H1 (cell line): Measurements from ENCODE around the gene TIMMDC1. TPM values are rescaled to one million over a fixed set of nuclear protein-coding genes. Genes with fewer than 3 reads are reported as not detected.

ENCODE experiments used
- CTCF ChIA-PET: fragments of 300-600 bp; sonication (Branson Sonifier 250); formaldehyde crosslinking; loops from one replicate; lab custom pipeline; 2021; ENCODE audit not compliant: partially characterized antibody; lab: Charles Lee
- POLR2A ChIA-PET: fragments of 300-600 bp; sonication (Branson Sonifier 250); formaldehyde crosslinking; loops from one replicate; lab custom pipeline; 2021; ENCODE audit warnings: inconsistent platforms; ENCODE audit not compliant: partially characterized antibody; lab: Charles Lee
- DNase-seq, 2 experiments: peaks; one replicate each; pipeline versions ENCODE4 v3.0.0 to v3.0.0-alpha.2; 2010 to 2022; ENCODE audit warnings: low spot score in 2 of 2, low read depth in 1 of 2, mixed read lengths in 1 of 2
- FAIRE-seq: peaks from 2 replicates; lab custom pipeline; 2011; peaks lifted over from hg19 to GRCh38; lab: Jason Lieb, UNC
- H2AFZ ChIP-seq: 2 replicates; pipeline ENCODE4 v1.8.1; 2012; ENCODE audit warnings: low read length, inconsistent platforms
- H2AK5ac ChIP-seq: 2 replicates; pipeline ENCODE4 v1.6.1; 2013; ENCODE audit warnings: low read depth, low read length
- H2BK120ac ChIP-seq: replicated peaks from 2 replicates; pipeline ENCODE3; 2013; ENCODE audit warnings: low read depth, low read length, inconsistent platforms
- H2BK12ac ChIP-seq: 2 replicates; pipeline ENCODE4 v1.6.1; 2013; ENCODE audit warnings: low read depth, low read length
- H2BK15ac ChIP-seq: 2 replicates; pipeline ENCODE4 v1.6.1; 2013; ENCODE audit warnings: low read length
- H2BK20ac ChIP-seq: 2 replicates; pipeline ENCODE4 v1.6.1; 2013; ENCODE audit warnings: low read length
- H2BK5ac ChIP-seq: 2 replicates; pipeline ENCODE4 v1.6.1; 2013; ENCODE audit warnings: low read depth, low read length
- H3K14ac ChIP-seq: 2 replicates; pipeline ENCODE4 v1.6.1; 2013; ENCODE audit warnings: inconsistent platforms; ENCODE audit not compliant: insufficient read length
- H3K18ac ChIP-seq: 2 replicates; pipeline ENCODE4 v1.6.1; 2013; ENCODE audit warnings: low read length; ENCODE audit errors: extremely low read depth
- H3K23ac ChIP-seq: 2 replicates; pipeline ENCODE4 v1.6.1; 2013; ENCODE audit warnings: inconsistent platforms; ENCODE audit not compliant: insufficient read length
- H3K23me2 ChIP-seq: 2 replicates; pipeline ENCODE4 v1.6.1; 2013; ENCODE audit warnings: low read depth, low read length
- H3K27ac ChIP-seq: 2 replicates; pipeline ENCODE4 v1.6.1; 2011; ENCODE audit warnings: low read depth, low read length, inconsistent platforms
- H3K27me3 ChIP-seq, 4 experiments: replicated peaks in 1 of 4; 1 replicate in 1 of 4; 2 replicates in 3 of 4; pipeline versions ENCODE4 v1.6.1 to v1.8.1; 2011 to 2013; ENCODE audit warnings: low read length in 3 of 4, mild to moderate bottlenecking in 3 of 4, inconsistent platforms in 2 of 4, mixed read lengths in 2 of 4, moderate library complexity in 1 of 4; ENCODE audit not compliant: control insufficient read depth in 3 of 4, insufficient read depth in 3 of 4; ENCODE audit errors: extremely low read depth in 1 of 4
- H3K36me3 ChIP-seq, 4 experiments: 2 replicates each; pipeline versions ENCODE4 v1.6.1 to v1.8.1; 2011 to 2013; ENCODE audit warnings: mild to moderate bottlenecking in 4 of 4, low read length in 3 of 4, moderate library complexity in 2 of 4, control low read depth in 1 of 4, inconsistent platforms in 1 of 4; ENCODE audit not compliant: insufficient read depth in 4 of 4, control insufficient read depth in 2 of 4
- H3K4ac ChIP-seq: replicated peaks from 2 replicates; pipeline ENCODE3; 2013; ENCODE audit warnings: low read length, low read depth, mixed read lengths, inconsistent platforms; ENCODE audit not compliant: insufficient read length
- H3K4me1 ChIP-seq, 4 experiments: replicated peaks in 1 of 4; 1 replicate in 1 of 4; 2 replicates in 3 of 4; pipeline versions ENCODE4 v1.6.1 to v1.8.1; 2011 to 2013; ENCODE audit warnings: low read length in 3 of 4, inconsistent platforms in 2 of 4, mixed read lengths in 1 of 4; ENCODE audit not compliant: insufficient read depth in 4 of 4, control insufficient read depth in 3 of 4
- H3K4me2 ChIP-seq, 2 experiments: 2 replicates each; pipeline versions ENCODE4 v1.6.1 to v1.8.1; 2011 to 2013; ENCODE audit warnings: low read depth in 2 of 2, low read length in 2 of 2, control low read depth in 1 of 2, inconsistent platforms in 1 of 2, mild to moderate bottlenecking in 1 of 2; ENCODE audit not compliant: insufficient read depth in 1 of 2
- H3K4me3 ChIP-seq, 4 experiments: fragments of 200-600, 300-600 bp in 1 of 4; sonication (generic), shearing (Covaris generic), sonication (Bioruptor Twin) in 1 of 4; 2 replicates each; pipeline versions ENCODE4 v1.5.1 to v1.8.1; 2011 to 2016; ENCODE audit warnings: low read length in 4 of 4, low read depth in 3 of 4, control low read depth in 2 of 4, inconsistent platforms in 2 of 4, mild to moderate bottlenecking in 2 of 4, mixed read lengths in 1 of 4, moderate library complexity in 1 of 4; ENCODE audit not compliant: insufficient read depth in 2 of 4; ENCODE audit errors: extremely low read depth in 1 of 4
- H3K56ac ChIP-seq: replicated peaks from 2 replicates; pipeline ENCODE3; 2013; ENCODE audit warnings: low read depth, mild to moderate bottlenecking, mixed read lengths, low read length, inconsistent platforms; ENCODE audit not compliant: insufficient read length
- H3K79me1 ChIP-seq: 2 replicates; pipeline ENCODE4 v1.6.1; 2013; ENCODE audit warnings: low read depth, low read length, control low read depth
- H3K79me2 ChIP-seq, 2 experiments: 2 replicates each; pipeline versions ENCODE4 v1.6.1 to v1.8.1; 2012 to 2013; ENCODE audit warnings: low read length in 2 of 2, mild to moderate bottlenecking in 2 of 2, inconsistent platforms in 1 of 2; ENCODE audit not compliant: insufficient read depth in 2 of 2, control insufficient read depth in 1 of 2
- H3K9ac ChIP-seq, 4 experiments: replicated peaks in 1 of 4; 1 replicate in 1 of 4; 2 replicates in 3 of 4; pipeline versions ENCODE4 v1.6.1 to v1.8.1; 2011 to 2013; ENCODE audit warnings: low read depth in 3 of 4, low read length in 3 of 4, control low read depth in 2 of 4, mild to moderate bottlenecking in 2 of 4, moderate library complexity in 2 of 4, inconsistent platforms in 1 of 4; ENCODE audit errors: extremely low read depth in 1 of 4
- H3K9me3 ChIP-seq, 2 experiments: 2 replicates each; pipeline versions ENCODE4 v1.6.1 to v1.8.1; 2012 to 2013; ENCODE audit warnings: mild to moderate bottlenecking in 2 of 2, moderate library complexity in 2 of 2, control low read depth in 1 of 2, inconsistent platforms in 1 of 2, low read depth in 1 of 2, low read length in 1 of 2, mixed read lengths in 1 of 2; ENCODE audit not compliant: insufficient read depth in 2 of 2
- H4K20me1 ChIP-seq, 2 experiments: replicated peaks in 1 of 2; 2 replicates each; pipeline versions ENCODE3 to v1.8.1; 2011 to 2013; ENCODE audit warnings: inconsistent platforms in 2 of 2, low read length in 2 of 2, mild to moderate bottlenecking in 1 of 2; ENCODE audit not compliant: insufficient read depth in 2 of 2, control insufficient read depth in 1 of 2
- H4K5ac ChIP-seq: 2 replicates; pipeline ENCODE4 v1.6.1; 2013; ENCODE audit warnings: low read length, low read depth, mixed read lengths, inconsistent platforms; ENCODE audit not compliant: insufficient read length
- H4K8ac ChIP-seq: 2 replicates; pipeline ENCODE4 v1.8.0; 2013; ENCODE audit warnings: mild to moderate bottlenecking, moderate library complexity, low read length, inconsistent platforms; ENCODE audit not compliant: insufficient read depth; ENCODE audit errors: extremely low read depth
- H4K91ac ChIP-seq: replicated peaks from 2 replicates; pipeline ENCODE3; 2013; ENCODE audit warnings: low read length, mixed read lengths, inconsistent platforms; ENCODE audit not compliant: insufficient read length
- CTCF ChIP-seq, 3 experiments: IDR thresholded peaks; 1 replicate in 2 of 3; 2 replicates in 1 of 3; pipeline versions ENCODE4 v1.5.1 to v1.6.1; 2011; ENCODE audit warnings: low read length in 3 of 3, mild to moderate bottlenecking in 3 of 3, inconsistent platforms in 2 of 3, low read depth in 1 of 3, moderate library complexity in 1 of 3; ENCODE audit not compliant: insufficient read depth in 1 of 3; ENCODE audit errors: control extremely low read depth in 1 of 3
- JUND ChIP-seq: IDR thresholded peaks from 2 replicates; pipeline ENCODE4 v1.6.1; 2011; ENCODE audit warnings: mild to moderate bottlenecking, improper control_type of control experiment, low read length
- RAD21 ChIP-seq, 2 experiments: IDR thresholded peaks in 1 of 2; conservative IDR thresholded peaks in 1 of 2; 2 replicates each; pipeline ENCODE4 v1.6.1; 2011; ENCODE audit warnings: low read depth in 2 of 2, low read length in 2 of 2, improper control_type of control experiment in 1 of 2, inconsistent platforms in 1 of 2, mild to moderate bottlenecking in 1 of 2, moderate library complexity in 1 of 2
- WGBS, 2 experiments: shearing (Covaris generic) in 1 of 2; methylation state at CpG; one replicate each; pipeline versions ENCODE4 v1.1.6 to v1.1.7; 2013 to 2015; ENCODE audit warnings: low lambda C conversion rate in 2 of 2, mixed read lengths in 2 of 2, inconsistent platforms in 1 of 2, low coverage in 1 of 2, missing lambda C conversion rate in 1 of 2; ENCODE audit not compliant: insufficient replicate concordance in 2 of 2, insufficient coverage in 1 of 2, insufficient read length in 1 of 2; ENCODE audit errors: extremely low coverage in 1 of 2, missing lambda C conversion rate in 1 of 2; 5-methylcytosine and 5-hydroxymethylcytosine counted together
- polyA plus RNA-seq, 7 experiments: library from polyadenylated mRNA; depleted of rRNA in 3 of 7; stranded (reverse) in 5 of 7; unstranded in 2 of 7; fragments of >200 nt in 5 of 7; fragments of 200-250 nt in 2 of 7; gene quantifications; 1 replicate in 5 of 7; 2 replicates in 1 of 7; 4 replicates in 1 of 7; pipeline versions ENCODE4 v1.2.1 to v1.2.3, GENCODE V29; 2011 to 2013; ENCODE audit warnings: missing spikeins in 2 of 7, mixed read lengths in 2 of 7
- total RNA-seq: library from RNA; stranded (reverse); fragmentation: NEBNext Ultra II Directional; extraction: Animal tissue kit (Norgen Biotek cat#: 25700); gene quantifications from 2 replicates; pipeline ENCODE4 v1.2.1, GENCODE V29; 2021

TIMMDC1 gene
- total and polyA plus RNA-seq, 2 of the 8 experiments (the other 6 are each of a cell fraction or from before 2014, with no cell fraction given): 80.7 to 128 TPM

DNA sequence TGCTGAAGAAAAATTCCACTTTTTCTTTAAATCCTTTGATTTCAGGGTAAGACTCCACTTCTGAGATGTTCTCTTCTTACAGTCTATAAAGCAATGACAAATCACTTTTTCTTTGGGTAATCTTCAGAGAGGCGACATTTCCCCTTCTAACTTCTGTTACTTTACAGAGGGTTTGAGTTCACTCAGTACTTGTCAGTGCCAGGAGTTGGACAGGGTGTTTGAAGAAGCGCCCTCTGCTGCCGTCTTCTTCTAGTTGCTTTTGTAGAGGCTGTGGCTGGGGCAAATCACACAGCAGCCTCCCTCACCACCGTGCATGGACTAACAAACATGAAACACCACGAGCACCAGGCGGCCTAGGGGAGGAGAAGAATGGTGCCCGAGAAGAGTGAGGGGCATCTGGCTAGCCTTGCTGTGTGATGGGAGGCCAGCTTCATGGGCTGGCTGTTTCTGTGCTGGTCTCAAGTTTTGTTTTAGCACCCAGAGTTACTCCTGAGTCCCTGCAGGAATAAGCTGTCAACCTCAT is 61.2 kb downstream of the TIMMDC1 start, which contains the start of gene CD80:
CD80 (minus strand) TSS at position 174 of the 523 bp plus-strand sequence. CDS start 1,886 bp downstream, outside the sequence.
- Histone ChIP-seq H2BK20ac (no peak within 1 kb of the TSS), H2AFZ (peak within 1 kb of the TSS; percentile 99)
- CTCF ChIA-PET: interaction anchor here (0.6 to 2.5 kb wide), 20 partner anchors 10 to 516 kb away, joined by 3 to 9 read pairs (median 4); no protein-coding TSS in a partner anchor

More for the DNA sequence above, 61.2 kb downstream of the TIMMDC1 start, which contains the start of gene CD80:
- H3K4me3 ChIP-seq: no peak within 1 kb of the TSS
- H4K5ac ChIP-seq: no peak within 1 kb of the TSS
- POLR2A ChIA-PET: interaction anchor here (1.1 kb wide), 1 partner anchor 20 kb away, joined by 3 read pairs; the partner anchor contains the start of gene ADPRH
- H3K23me2 ChIP-seq: no peaks in the 10 kb centered on the region
- 41% methylated on average over 7 of the region's 7 CpGs; no CpG with 5 or more reads in 1 of the 2 experiments for WGBS, 2 experiments
- no peak within 1 kb of the TSS for H2AK5ac ChIP-seq
- peak within 1 kb of the TSS; percentile 53 for H3K4ac ChIP-seq
- H3K9me3 ChIP-seq: no peaks in the 10 kb centered on the region
- H2BK5ac ChIP-seq: no peak within 1 kb of the TSS
- H3K18ac ChIP-seq: no peak within 1 kb of the TSS
- H4K20me1 ChIP-seq: no peaks in the 10 kb centered on the region
- no peaks in the 10 kb centered on the region for H3K27me3 ChIP-seq
- no peaks in the 10 kb centered on the region for H3K79me2 ChIP-seq
- no peaks in the 10 kb centered on the region for H3K36me3 ChIP-seq
- no peak within 1 kb of the TSS for H3K56ac ChIP-seq
- no peak within 1 kb of the TSS; the same call in 1 of the 2 replicates for H2BK15ac ChIP-seq
- H3K27ac ChIP-seq: no peak within 1 kb of the TSS
- peaks cover 0 to 4% (median 2%) of the 10 kb centered on the region in 4 experiments; a peak in 2 of 7 replicates for H3K4me1 ChIP-seq
- H3K14ac ChIP-seq: no peak within 1 kb of the TSS
- H3K9ac ChIP-seq: no peak within 1 kb of the TSS
- H3K79me1 ChIP-seq: no peaks in the 10 kb centered on the region
- H4K91ac ChIP-seq: peak within 1 kb of the TSS; percentile 65
- DNase-seq (peak in 1 of 2 experiments; percentile 62), FAIRE-seq (no peak)
- no peak within 1 kb of the TSS for H2BK12ac ChIP-seq
- TF ChIP-seq JUND (no peak), RAD21 (IDR thresholded peaks at IDR 0.05 in 1 of 2, conservative IDR thresholded peaks at IDR 0.05 in 1 of 2; ENCODE audit: low read depth in 2 of 2, low read length in 2 of 2) (peak; percentile 34 to 54; a peak in 3 of 4 replicates), CTCF (IDR thresholded peaks at IDR 0.05; ENCODE audit: control extremely low read depth in 1 of 3, insufficient read depth in 1 of 3, low read depth in 1 of 3, low read length in 3 of 3) (peak; percentile 38 to 66 (median 47))
- H4K8ac ChIP-seq: peak within 1 kb of the TSS; percentile 83; the same call in 1 of the 2 replicates
- no peak within 1 kb of the TSS for H3K4me2 ChIP-seq
- no peak within 1 kb of the TSS for H2BK120ac ChIP-seq
- no peak within 1 kb of the TSS for H3K23ac ChIP-seq
